PC-9 (cell line): ENCODE measurements around the gene KIF22.

Experiments
- CTCF ChIP-seq: fragments of 200-600 bp; sonication (generic); conservative IDR thresholded peaks from 2 replicates; pipeline ENCODE4 v1.6.1; 2017; ENCODE audit warnings: mixed run types, antibody characterized with exemption, mild to moderate bottlenecking, moderate library complexity
- EZH2 ChIP-seq: fragments of 200-600 bp; sonication (generic); IDR thresholded peaks from 2 replicates; pipeline ENCODE4 v1.8.0; 2017; ENCODE audit warnings: antibody characterized with exemption, low read depth

GRCh38 chr16:29810699-29811169 lies 20.2 kb downstream of the KIF22 start:
- TF ChIP-seq CTCF (no peak), EZH2 (no peak)
